ENCODE data around the gene KIF13A. TPM values are rescaled to one million over a fixed set of nuclear protein-coding genes. Genes with fewer than 3 reads are reported as not detected.

Gene KIF13A
- total RNA-seq, 1 donor from 2014 or later = 28.9 TPM

GRCh38 chr6:17928514-17929430 lies 58.7 kb downstream of the KIF13A start:
- DNase-seq (ENCODE audit: low spot score in 2 of 2) = no peak
- Histone ChIP-seq H3K4me3 (no peak overlapping the region), H3K27me3 (no peaks in the 10 kb centered on the region), H3K4me1 (peaks cover 17 to 63% of the 10 kb centered on the region in 2 donors), H3K36me3 (no peaks in the 10 kb centered on the region), H3K9me3 (no peaks in the 10 kb centered on the region), H3K27ac (peak overlapping the region; percentile 76 to 79)
- intact Hi-C loops (cut with DNase I) = no loop called here
- no peak for TF ChIP-seq CTCF (IDR thresholded peaks at IDR 0.05)

GRCh38 chr6:17927705-17928104 lies 59.7 kb downstream of the KIF13A start:
- peaks cover 18 to 58% of the 10 kb centered on the region in 2 donors for H3K4me1 ChIP-seq
- intact Hi-C loops (cut with DNase I) = no loop called here
- peak overlapping the region; percentile 9 to 34 for H3K27ac ChIP-seq
- no peaks in the 10 kb centered on the region for H3K36me3 ChIP-seq
- no peak overlapping the region for H3K4me3 ChIP-seq
- no peaks in the 10 kb centered on the region for H3K9me3 ChIP-seq
- TF ChIP-seq CTCF (IDR thresholded peaks at IDR 0.05) = no peak
- H3K27me3 ChIP-seq = no peaks in the 10 kb centered on the region
- no peak for DNase-seq (ENCODE audit: low spot score in 2 of 2)

GRCh38 chr6:17923401-17923863 lies 64.0 kb downstream of the KIF13A start:
- Histone ChIP-seq H3K36me3 (no peaks in the 10 kb centered on the region), H3K4me1 (peaks cover 7 to 34% of the 10 kb centered on the region in 2 donors), H3K9me3 (no peaks in the 10 kb centered on the region), H3K27me3 (no peaks in the 10 kb centered on the region), H3K27ac (peak overlapping the region; percentile 19 to 21), H3K4me3 (no peak overlapping the region)
- no peak for TF ChIP-seq CTCF (IDR thresholded peaks at IDR 0.05)
- intact Hi-C loops (cut with DNase I) = no loop called here
- DNase-seq (ENCODE audit: low spot score in 2 of 2) = no peak

- no peaks in the 10 kb centered on the region for H3K27me3 ChIP-seq
- intact Hi-C loops (cut with DNase I) = no loop called here
- peaks cover 3 to 32% of the 10 kb centered on the region in 2 donors for H3K4me1 ChIP-seq
- no peak overlapping the region for H3K4me3 ChIP-seq
- H3K9me3 ChIP-seq = no peaks in the 10 kb centered on the region
- no peak for DNase-seq (ENCODE audit: low spot score in 2 of 2)
- no peaks in the 10 kb centered on the region for H3K36me3 ChIP-seq
- TF ChIP-seq CTCF (IDR thresholded peaks at IDR 0.05) = no peak
- H3K27ac ChIP-seq = peak overlapping the region; percentile 2 to 14
Measured at GRCh38 chr6:17921454-17921853, 66.0 kb downstream of the KIF13A start.

- H3K36me3 ChIP-seq = no peaks in the 10 kb centered on the region
- H3K27ac ChIP-seq = peak overlapping the region; percentile 7 to 57
- intact Hi-C loops (cut with DNase I) = no loop called here
- no peaks in the 10 kb centered on the region for H3K27me3 ChIP-seq
- peaks cover 3 to 32% of the 10 kb centered on the region in 2 donors for H3K4me1 ChIP-seq
- no peak for DNase-seq (ENCODE audit: low spot score in 2 of 2)
- no peak overlapping the region for H3K4me3 ChIP-seq
- no peaks in the 10 kb centered on the region for H3K9me3 ChIP-seq
- TF ChIP-seq CTCF (IDR thresholded peaks at IDR 0.05) = no peak
Measured at GRCh38 chr6:17919496-17919895, 67.9 kb downstream of the KIF13A start.
